ENCODE data around the gene SRSF2.
"Not testable (repeated sequence)": the region's sequence is repeated elsewhere in the genome, so short reads cannot be mapped to it uniquely, and the experiment has no call there.

The SRSF2 gene

DNA sequence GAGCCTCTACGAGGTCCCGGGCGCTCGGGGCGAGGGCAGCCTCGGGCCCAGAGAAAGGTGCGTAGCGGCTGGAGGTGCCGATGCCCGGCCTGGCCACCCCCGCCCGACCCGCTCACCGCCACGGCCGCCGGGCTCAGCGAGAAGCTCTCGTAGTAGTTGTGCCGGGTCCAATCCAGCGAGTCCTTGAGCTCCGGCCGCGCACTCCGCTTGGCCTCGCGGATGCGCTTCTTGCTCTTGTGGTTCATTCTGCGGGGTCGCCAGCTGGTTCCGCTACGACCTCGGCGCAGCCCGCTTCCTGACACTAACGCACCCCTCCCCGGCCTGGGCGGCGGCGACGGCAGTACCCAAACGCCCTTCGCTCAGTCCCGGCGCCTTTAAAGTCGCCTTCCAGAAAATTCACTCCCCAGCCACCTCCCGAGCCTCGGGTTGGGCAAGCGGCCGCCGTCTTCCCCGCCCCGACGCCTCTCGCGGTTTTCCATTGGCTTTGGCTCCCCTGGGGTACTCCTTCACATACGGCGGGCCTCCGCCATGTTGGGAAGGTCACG lies 10.8 kb downstream of the SRSF2 start, which contains the start of gene JMJD6:
TSS of gene JMJD6 (minus strand) at position 376 of the 545 bp plus-strand sequence. CDS start at position 245, 131 bp downstream.
- H3K27ac ChIP-seq (ENCODE audit: low read depth, low read length), result peak within 1 kb of the TSS; percentile 98
- H3K4me1 ChIP-seq (ENCODE audit: insufficient read depth, low read length), result peaks cover 43% of the 10 kb centered on the region

DNA sequence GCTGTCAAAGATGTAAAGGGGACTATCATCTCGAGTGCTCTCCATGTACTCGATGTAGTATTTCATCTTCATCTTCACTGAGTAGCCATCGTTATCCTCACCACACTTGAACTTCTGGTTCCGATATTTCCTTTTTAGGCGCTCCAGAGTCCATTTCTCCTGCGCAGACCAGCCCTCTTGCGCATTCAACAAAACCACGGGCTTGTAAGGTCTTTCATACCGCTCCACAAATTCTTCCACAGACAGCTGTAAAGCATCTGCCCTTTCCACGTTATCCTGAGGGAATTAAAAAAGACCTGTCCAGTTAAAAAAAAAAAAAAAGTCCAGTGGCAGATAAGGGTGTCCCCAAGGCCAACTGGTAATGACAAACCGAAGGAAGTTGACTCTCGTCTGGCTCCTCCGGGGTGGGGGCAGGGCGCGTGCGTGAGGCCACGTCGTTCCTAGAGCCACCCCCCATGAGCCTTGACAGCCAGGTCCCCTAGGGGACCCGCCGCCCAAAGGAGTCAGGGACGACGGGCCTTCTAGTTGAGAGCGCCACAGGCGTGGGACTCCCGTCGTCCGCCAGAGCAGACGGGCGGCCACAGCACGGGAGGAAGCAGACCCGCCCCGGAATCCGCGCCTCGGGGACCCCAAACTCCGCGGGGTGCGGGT lies 11.4 kb downstream of the SRSF2 start:
- peak overlapping the region; percentile 68 to 99 for H3K4me3 ChIP-seq (ENCODE audit: low read depth in 1 of 2, low read length in 2 of 2)
- H3K27ac ChIP-seq (ENCODE audit: low read depth, low read length), result peak overlapping the region; percentile 98
- peaks cover 35% of the 10 kb centered on the region for H3K36me3 ChIP-seq (ENCODE audit: insufficient read depth, low read length)
- H3K4me1 ChIP-seq (ENCODE audit: insufficient read depth, low read length), result peaks cover 43% of the 10 kb centered on the region
- H3K27me3 ChIP-seq (ENCODE audit: control insufficient read depth in 1 of 2, insufficient read depth in 2 of 2, low read length in 2 of 2), result no peaks in the 10 kb centered on the region
- H3K9ac ChIP-seq (ENCODE audit: low read length), result peak overlapping the region; percentile 73
- no peaks in the 10 kb centered on the region for H3K9me3 ChIP-seq (ENCODE audit: low read length)

More for the DNA sequence above, 10.8 kb downstream of the SRSF2 start, which contains the start of gene JMJD6:
- H3K4me3 ChIP-seq (ENCODE audit: low read depth in 1 of 2, low read length in 2 of 2), result peak within 1 kb of the TSS; percentile 68 to 99
- H3K9me3 ChIP-seq (ENCODE audit: low read length), result no peaks in the 10 kb centered on the region
- H3K27me3 ChIP-seq (ENCODE audit: control insufficient read depth in 1 of 2, insufficient read depth in 2 of 2, low read length in 2 of 2), result no peaks in the 10 kb centered on the region
- H3K9ac ChIP-seq (ENCODE audit: low read length), result peak within 1 kb of the TSS; percentile 74
- peaks cover 29% of the 10 kb centered on the region for H3K36me3 ChIP-seq (ENCODE audit: insufficient read depth, low read length)

DNA sequence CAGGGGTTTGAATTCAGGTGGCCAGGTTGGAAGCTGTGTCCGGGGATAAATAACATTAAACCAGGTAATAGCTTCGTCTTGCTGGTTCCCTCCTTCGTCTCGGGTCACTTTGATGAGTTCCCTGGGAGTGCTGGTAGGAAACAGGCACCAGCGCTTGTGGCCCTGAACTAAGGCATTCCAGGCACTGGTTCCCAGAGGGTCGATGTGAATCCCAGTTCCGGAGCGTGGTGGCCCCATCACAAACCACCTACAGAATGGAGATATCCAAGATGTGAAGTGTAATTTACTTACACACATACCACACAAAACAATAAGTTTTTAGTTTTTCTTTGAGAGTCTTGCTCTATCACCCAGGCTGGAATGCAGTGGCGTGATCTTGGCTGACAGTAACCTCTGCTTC lies 13.3 kb downstream of the SRSF2 start:
- no peak overlapping the region for H3K27ac ChIP-seq (ENCODE audit: low read depth, low read length)
- no peak overlapping the region for H3K9ac ChIP-seq (ENCODE audit: low read length)
- H3K4me1 ChIP-seq (ENCODE audit: insufficient read depth, low read length), result peaks cover 34% of the 10 kb centered on the region
- H3K27me3 ChIP-seq (ENCODE audit: control insufficient read depth in 1 of 2, insufficient read depth in 2 of 2, low read length in 2 of 2), result no peaks in the 10 kb centered on the region
- H3K9me3 ChIP-seq (ENCODE audit: low read length), result no peaks in the 10 kb centered on the region
- H3K36me3 ChIP-seq (ENCODE audit: insufficient read depth, low read length), result peaks cover 54% of the 10 kb centered on the region
- H3K4me3 ChIP-seq (ENCODE audit: low read depth in 1 of 2, low read length in 2 of 2), result no peak overlapping the region

DNA sequence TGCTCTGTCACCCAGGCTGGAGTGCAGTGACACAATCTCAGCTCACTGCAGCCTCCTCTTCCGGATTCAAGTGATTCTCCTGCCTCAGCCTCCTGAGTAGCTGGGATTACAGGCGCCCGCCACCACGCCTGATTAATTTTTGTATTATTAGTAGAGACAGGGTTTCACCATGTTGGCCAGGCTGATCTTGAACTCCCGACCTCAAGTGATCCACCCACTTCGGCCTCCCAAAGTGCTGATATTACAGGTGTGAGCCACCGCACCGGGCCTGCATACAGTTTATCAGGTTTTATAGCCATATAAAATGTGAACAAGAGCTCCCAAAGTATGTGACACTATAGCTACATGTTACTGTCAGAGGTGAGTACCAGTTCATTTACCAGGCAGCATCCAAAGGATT lies 14.2 kb downstream of the SRSF2 start:
- peaks cover 62% of the 10 kb centered on the region for H3K36me3 ChIP-seq (ENCODE audit: insufficient read depth, low read length)
- peaks cover 30% of the 10 kb centered on the region for H3K4me1 ChIP-seq (ENCODE audit: insufficient read depth, low read length)
- H3K4me3 ChIP-seq (ENCODE audit: low read depth in 1 of 2, low read length in 2 of 2); H3K9me3 ChIP-seq (ENCODE audit: low read length); H3K27ac ChIP-seq (ENCODE audit: low read depth, low read length); H3K27me3 ChIP-seq (ENCODE audit: control insufficient read depth in 1 of 2, insufficient read depth in 2 of 2, low read length in 2 of 2); H3K9ac ChIP-seq (ENCODE audit: low read length): not testable (repeated sequence)

DNA sequence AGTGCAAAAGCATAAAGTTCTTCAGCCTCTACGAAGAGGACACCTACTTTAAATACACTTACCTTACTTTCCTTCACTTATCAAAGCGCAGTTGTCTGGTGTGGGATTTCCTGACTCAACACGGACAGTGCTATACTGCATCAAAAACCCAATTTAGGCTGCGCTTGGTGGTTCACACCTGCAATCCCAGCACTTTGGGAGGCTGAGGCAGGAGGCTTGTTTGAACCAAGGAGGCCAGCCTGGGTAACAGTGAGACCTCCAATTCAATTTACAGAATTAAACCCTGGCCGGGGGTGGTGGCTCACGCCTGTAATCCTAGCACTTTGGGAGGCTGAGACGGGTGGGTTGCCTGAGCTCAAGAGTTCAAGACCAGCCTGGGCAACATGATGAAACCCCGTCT lies 14.9 kb downstream of the SRSF2 start:
- no peaks in the 10 kb centered on the region for H3K9me3 ChIP-seq (ENCODE audit: low read length)
- H3K9ac ChIP-seq (ENCODE audit: low read length), result no peak overlapping the region
- no peak overlapping the region for H3K4me3 ChIP-seq (ENCODE audit: low read depth in 1 of 2, low read length in 2 of 2)
- peaks cover 65% of the 10 kb centered on the region for H3K36me3 ChIP-seq (ENCODE audit: insufficient read depth, low read length)
- peaks cover 23% of the 10 kb centered on the region for H3K4me1 ChIP-seq (ENCODE audit: insufficient read depth, low read length)
- no peaks in the 10 kb centered on the region for H3K27me3 ChIP-seq (ENCODE audit: control insufficient read depth in 1 of 2, insufficient read depth in 2 of 2, low read length in 2 of 2)
- no peak overlapping the region for H3K27ac ChIP-seq (ENCODE audit: low read depth, low read length)

DNA sequence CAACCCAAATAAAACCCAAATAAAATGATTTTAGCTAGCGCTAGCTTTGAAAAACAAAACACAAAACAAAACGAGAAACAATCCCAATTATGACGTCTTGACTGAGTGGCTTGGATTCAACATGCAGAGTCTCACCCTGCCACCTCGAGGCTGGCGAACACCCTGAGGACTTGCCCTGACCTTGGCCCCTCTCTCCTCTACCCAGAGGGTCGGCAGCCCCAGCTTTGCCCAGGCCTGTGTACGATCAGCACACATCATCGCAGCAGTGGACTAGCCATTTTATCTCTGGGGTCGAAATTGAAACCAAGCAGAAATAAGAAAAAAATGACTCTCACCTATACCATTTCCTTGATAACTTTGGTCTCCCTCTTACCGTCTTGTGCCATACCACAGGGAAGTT lies 15.7 kb downstream of the SRSF2 start:
- Histone ChIP-seq H3K9ac (ENCODE audit: low read length) (no peak overlapping the region), H3K27me3 (ENCODE audit: control insufficient read depth in 1 of 2, insufficient read depth in 2 of 2, low read length in 2 of 2) (no peaks in the 10 kb centered on the region), H3K36me3 (ENCODE audit: insufficient read depth, low read length) (peaks cover 72% of the 10 kb centered on the region), H3K27ac (ENCODE audit: low read depth, low read length) (no peak overlapping the region), H3K9me3 (ENCODE audit: low read length) (no peaks in the 10 kb centered on the region), H3K4me1 (ENCODE audit: insufficient read depth, low read length) (peaks cover 25% of the 10 kb centered on the region), H3K4me3 (ENCODE audit: low read depth in 1 of 2, low read length in 2 of 2) (no peak overlapping the region)

DNA sequence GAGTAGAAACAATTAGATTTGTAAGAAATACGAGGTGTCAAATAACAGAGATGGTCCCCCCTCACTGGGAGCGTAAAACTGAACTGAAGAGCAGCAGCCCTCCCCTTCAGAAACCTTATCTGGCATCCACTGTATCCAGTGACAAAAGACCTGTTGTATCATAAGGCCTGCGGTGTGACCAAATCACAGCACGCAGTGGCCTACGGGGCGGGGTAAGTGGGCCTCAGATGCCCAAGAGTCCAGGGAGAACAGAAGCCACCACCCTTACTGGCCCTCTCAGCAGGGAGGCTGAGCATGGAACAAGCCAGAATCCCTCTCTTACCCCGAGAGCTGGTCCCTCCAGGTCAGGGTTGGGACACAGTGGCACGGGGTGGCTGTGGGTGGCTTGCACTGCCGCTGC lies 16.2 kb downstream of the SRSF2 start:
- H3K36me3 ChIP-seq (ENCODE audit: insufficient read depth, low read length), result peaks cover 77% of the 10 kb centered on the region
- no peaks in the 10 kb centered on the region for H3K9me3 ChIP-seq (ENCODE audit: low read length)
- H3K4me3 ChIP-seq (ENCODE audit: low read depth in 1 of 2, low read length in 2 of 2), result no peak overlapping the region
- peaks cover 30% of the 10 kb centered on the region for H3K4me1 ChIP-seq (ENCODE audit: insufficient read depth, low read length)
- H3K27me3 ChIP-seq (ENCODE audit: control insufficient read depth in 1 of 2, insufficient read depth in 2 of 2, low read length in 2 of 2), result no peaks in the 10 kb centered on the region
- no peak overlapping the region for H3K9ac ChIP-seq (ENCODE audit: low read length)
- no peak overlapping the region for H3K27ac ChIP-seq (ENCODE audit: low read depth, low read length)

DNA sequence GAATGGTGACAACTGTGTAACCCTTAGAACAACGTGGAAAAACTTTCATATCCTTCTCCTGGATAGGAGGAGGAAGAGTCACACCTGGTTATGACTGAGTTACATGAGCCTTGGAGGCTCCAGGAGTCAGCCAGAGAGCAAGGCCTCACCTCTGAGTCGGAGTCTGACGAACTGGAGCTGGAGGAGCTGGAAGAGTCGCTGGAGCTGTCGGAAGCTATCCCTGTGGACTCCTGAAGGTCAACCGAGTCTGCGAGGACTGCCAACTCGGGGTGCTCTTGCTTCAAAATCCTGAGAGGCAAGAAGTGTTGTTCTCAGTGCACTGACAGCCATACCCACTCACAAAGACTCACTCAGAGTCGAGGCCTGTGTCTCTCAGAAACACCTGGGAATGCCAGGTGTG lies 16.9 kb downstream of the SRSF2 start:
- H3K9ac ChIP-seq (ENCODE audit: low read length), result no peak overlapping the region
- peaks cover 85% of the 10 kb centered on the region for H3K36me3 ChIP-seq (ENCODE audit: insufficient read depth, low read length)
- H3K9me3 ChIP-seq (ENCODE audit: low read length), result no peaks in the 10 kb centered on the region
- no peak overlapping the region for H3K4me3 ChIP-seq (ENCODE audit: low read depth in 1 of 2, low read length in 2 of 2)
- H3K4me1 ChIP-seq (ENCODE audit: insufficient read depth, low read length), result peaks cover 35% of the 10 kb centered on the region
- no peak overlapping the region for H3K27ac ChIP-seq (ENCODE audit: low read depth, low read length)
- no peaks in the 10 kb centered on the region for H3K27me3 ChIP-seq (ENCODE audit: control insufficient read depth in 1 of 2, insufficient read depth in 2 of 2, low read length in 2 of 2)

DNA sequence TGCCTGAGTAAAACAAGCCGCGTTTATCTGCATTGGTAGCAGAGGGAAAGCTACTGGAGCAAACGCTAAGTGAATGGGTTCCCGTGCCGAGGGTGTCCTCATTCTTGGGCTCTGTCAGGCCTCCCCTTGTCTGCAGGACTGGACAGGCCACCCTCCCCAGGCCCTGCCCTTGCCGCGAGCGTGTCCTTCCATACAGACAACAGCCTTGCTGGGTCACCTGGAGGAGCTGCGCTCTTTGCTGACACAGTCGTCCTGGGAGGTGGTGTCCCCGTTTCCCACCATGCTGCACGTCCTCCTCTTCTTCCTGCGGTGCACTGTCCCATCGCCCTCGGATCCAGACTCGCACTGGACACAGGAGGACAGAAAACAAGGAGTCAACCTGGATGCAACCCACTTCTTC lies 18.6 kb downstream of the SRSF2 start:
- no peaks in the 10 kb centered on the region for H3K9me3 ChIP-seq (ENCODE audit: low read length)
- no peak overlapping the region for H3K4me3 ChIP-seq (ENCODE audit: low read depth in 1 of 2, low read length in 2 of 2)
- H3K36me3 ChIP-seq (ENCODE audit: insufficient read depth, low read length), result peaks cover 80% of the 10 kb centered on the region
- H3K27me3 ChIP-seq (ENCODE audit: control insufficient read depth in 1 of 2, insufficient read depth in 2 of 2, low read length in 2 of 2), result no peaks in the 10 kb centered on the region
- H3K4me1 ChIP-seq (ENCODE audit: insufficient read depth, low read length), result peaks cover 31% of the 10 kb centered on the region
- H3K9ac ChIP-seq (ENCODE audit: low read length), result no peak overlapping the region
- H3K27ac ChIP-seq (ENCODE audit: low read depth, low read length), result no peak overlapping the region

DNA sequence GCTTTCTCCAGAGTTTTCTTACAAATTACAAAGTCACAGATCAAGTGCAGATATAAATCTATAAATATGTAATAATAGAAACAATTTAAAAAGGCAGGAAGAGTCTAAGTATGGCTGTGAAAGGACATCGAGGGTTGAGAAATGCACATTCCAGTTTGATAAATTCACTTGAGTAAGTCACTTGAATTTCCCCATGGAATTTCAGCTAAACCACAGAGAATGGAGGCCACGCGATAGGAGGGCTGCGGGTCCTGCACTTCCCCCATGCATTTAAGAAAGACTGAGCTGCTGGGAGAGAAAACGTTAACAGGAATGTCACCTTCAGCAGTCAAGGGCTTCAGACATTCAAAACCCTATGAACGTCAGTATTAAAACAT lies 20.3 kb downstream of the SRSF2 start:
- Histone ChIP-seq H3K9ac (ENCODE audit: low read length) (no peak overlapping the region), H3K27me3 (ENCODE audit: control insufficient read depth in 1 of 2, insufficient read depth in 2 of 2, low read length in 2 of 2) (no peaks in the 10 kb centered on the region), H3K4me3 (ENCODE audit: low read depth in 1 of 2, low read length in 2 of 2) (no peak overlapping the region), H3K4me1 (ENCODE audit: insufficient read depth, low read length) (peaks cover 25% of the 10 kb centered on the region), H3K36me3 (ENCODE audit: insufficient read depth, low read length) (peaks cover 71% of the 10 kb centered on the region), H3K9me3 (ENCODE audit: low read length) (no peaks in the 10 kb centered on the region), H3K27ac (ENCODE audit: low read depth, low read length) (no peak overlapping the region)

DNA sequence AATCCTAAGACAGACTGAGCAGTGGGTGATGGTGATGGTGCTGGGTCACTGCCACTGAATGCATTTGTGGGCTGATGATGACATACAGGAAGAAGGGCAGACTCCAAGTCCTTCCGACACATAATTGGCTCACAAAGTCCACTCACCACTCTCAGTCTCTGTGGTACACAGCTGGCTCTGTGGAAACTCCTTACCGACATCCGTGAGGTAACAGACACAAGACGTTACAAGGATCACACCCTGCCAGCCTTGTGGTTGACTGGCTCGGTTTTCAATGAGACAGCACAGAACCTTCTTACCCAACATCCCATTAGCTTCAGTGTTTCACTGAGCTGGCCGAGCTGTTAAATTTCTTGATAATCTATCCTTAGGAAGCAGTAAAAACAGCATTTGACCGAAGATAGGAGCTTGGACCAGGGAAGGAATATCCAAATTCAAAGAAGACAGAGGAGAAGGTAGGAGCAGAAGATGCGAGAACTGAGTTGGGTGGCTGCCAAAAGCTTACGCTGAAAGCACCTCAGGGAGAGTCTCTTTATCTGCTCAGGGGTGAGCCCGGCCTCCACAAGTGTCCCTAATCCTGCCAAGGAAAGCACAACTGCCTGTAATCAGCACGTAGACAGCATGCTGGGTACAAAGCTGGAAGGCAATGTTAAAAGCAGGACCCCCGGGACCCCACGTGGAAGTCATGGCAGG lies 20.8 kb downstream of the SRSF2 start:
- no peak overlapping the region for H3K4me3 ChIP-seq (ENCODE audit: low read depth in 1 of 2, low read length in 2 of 2)
- no peaks in the 10 kb centered on the region for H3K27me3 ChIP-seq (ENCODE audit: control insufficient read depth in 1 of 2, insufficient read depth in 2 of 2, low read length in 2 of 2)
- H3K9me3 ChIP-seq (ENCODE audit: low read length), result no peaks in the 10 kb centered on the region
- H3K4me1 ChIP-seq (ENCODE audit: insufficient read depth, low read length), result peaks cover 30% of the 10 kb centered on the region
- H3K36me3 ChIP-seq (ENCODE audit: insufficient read depth, low read length), result peaks cover 66% of the 10 kb centered on the region
- H3K27ac ChIP-seq (ENCODE audit: low read depth, low read length), result no peak overlapping the region
- no peak overlapping the region for H3K9ac ChIP-seq (ENCODE audit: low read length)

Measured in muscle layer of colon (tissue), 2 donors.